ENCODE data around the gene LIN37. TPM values are rescaled to one million over a fixed set of nuclear protein-coding genes. Genes with fewer than 3 reads are reported as not detected.
A peak's percentile ranks its signal among the peaks of the same experiment; 100 is the strongest.

The LIN37 gene, protein sequence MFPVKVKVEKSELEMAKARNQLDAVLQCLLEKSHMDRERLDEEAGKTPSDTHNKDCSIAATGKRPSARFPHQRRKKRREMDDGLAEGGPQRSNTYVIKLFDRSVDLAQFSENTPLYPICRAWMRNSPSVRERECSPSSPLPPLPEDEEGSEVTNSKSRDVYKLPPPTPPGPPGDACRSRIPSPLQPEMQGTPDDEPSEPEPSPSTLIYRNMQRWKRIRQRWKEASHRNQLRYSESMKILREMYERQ
- polyA plus RNA-seq (ENCODE audit: insufficient read length in 3 of 3) = 10 to 100 TPM; 11.3 to 11.7 (median 11.6) TPM

DNA sequence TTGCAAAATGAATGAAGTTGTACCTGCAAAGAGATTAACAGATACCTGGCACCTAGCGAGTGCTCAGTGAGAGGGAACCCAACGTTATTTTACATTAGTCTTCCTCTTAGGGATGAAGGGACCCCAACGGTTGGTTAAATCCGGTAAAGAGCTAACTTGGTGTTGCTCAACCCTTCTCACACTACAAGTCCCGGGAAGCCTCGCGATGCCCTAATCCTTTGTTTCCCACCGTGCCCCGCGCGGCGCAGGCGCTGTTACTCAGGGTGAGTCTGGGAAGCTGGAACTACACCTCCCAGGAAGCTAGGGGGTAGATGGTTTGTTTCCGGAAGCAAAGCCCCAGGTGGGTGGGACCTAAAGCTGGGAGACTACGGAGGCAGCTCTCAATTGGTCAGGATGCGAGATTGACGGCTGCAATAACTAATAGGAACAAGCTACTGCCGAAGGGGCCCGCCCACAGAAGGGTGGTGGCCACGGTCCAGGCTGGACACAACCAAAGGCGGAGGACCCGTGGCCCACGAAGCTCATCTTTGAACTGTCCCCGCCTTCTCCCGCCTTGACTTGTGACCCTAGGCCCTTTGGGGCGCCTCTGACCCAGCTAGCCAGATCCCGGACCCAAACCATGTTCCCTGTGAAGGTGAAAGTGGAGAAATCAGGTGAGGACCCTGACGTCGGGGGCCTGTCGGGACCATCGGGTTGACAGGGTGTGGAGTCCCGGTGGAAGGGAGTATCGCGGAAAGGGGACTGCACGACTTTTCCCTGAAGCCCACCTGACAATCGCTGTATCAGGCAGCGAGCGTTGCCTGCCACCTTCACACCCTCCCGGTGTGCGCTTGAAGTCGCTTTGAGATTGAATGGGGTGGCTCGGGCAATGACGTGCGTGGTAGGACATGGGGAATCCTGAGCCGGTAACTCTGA, at the start of gene LIN37:
Gene LIN37 (plus strand): TSS at position 471 of the 915 bp plus-strand sequence. CDS start 149 bp downstream, at position 620.
- peak; percentile 98 to 99 (median 99) for DNase-seq (ENCODE audit: low read depth in 3 of 3, low spot score in 2 of 3)

GRCh38 chr19:35702223-35703012, 46.0 kb upstream of the LIN37 start:
- peak; percentile 81 to 95 (median 84) for DNase-seq (ENCODE audit: low read depth in 3 of 3, low spot score in 2 of 3)

- no peak for DNase-seq (ENCODE audit: low read depth in 3 of 3, low spot score in 2 of 3)
Observed at GRCh38 chr19:35703343-35703742, 45.0 kb upstream of the LIN37 start.

DNA sequence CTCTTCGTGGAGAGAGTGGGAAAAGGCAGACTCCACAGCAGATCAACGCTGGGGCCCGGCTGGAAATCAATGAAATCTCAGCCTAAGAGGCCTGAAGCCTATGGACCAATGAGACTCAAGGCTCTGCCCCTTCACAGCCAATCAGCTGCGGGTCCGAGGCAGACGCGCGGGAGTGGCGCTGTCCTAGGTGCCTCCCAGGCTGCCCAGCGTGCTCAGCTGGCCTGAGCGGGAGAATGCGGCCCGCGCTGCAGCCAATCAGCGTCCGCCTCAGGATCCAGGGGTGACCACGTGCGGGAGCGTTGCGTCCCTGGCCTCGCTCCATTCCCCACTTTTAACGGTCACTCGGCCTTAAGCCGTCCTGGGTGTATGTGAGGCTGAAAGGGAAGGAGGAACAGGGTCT, 44.2 kb upstream of the LIN37 start, which contains the start of gene ZBTB32:
Gene ZBTB32 (plus strand): TSS at position 341 of the 400 bp plus-strand sequence. CDS start 10,069 bp downstream, outside the sequence.
- no peak for DNase-seq (ENCODE audit: low read depth in 3 of 3, low spot score in 2 of 3)

DNA sequence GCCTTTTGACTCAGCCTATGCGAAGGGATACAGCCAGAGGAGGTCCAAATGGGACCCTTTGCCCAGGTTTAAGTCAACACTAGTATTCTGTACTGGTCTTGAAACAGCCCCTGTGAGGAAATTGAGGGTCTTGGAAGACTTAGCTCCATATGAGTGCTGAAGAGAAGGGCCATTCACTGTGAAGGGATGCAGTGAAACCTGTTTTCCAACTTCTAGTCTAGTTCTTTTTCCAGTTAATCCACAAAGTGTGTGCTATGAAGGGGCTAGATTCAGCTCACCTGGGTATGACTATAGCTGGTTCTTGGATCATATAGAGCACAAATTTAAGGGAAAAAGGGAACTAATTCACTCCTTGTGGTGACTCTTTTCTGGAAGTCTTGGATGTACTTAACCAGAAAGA, 40.0 kb upstream of the LIN37 start:
- DNase-seq (ENCODE audit: low read depth in 3 of 3, low spot score in 2 of 3) = no peak

GRCh38 chr19:35710784-35711723, 37.3 kb upstream of the LIN37 start:
- DNase-seq (ENCODE audit: low read depth in 3 of 3, low spot score in 2 of 3) = no peak

DNA sequence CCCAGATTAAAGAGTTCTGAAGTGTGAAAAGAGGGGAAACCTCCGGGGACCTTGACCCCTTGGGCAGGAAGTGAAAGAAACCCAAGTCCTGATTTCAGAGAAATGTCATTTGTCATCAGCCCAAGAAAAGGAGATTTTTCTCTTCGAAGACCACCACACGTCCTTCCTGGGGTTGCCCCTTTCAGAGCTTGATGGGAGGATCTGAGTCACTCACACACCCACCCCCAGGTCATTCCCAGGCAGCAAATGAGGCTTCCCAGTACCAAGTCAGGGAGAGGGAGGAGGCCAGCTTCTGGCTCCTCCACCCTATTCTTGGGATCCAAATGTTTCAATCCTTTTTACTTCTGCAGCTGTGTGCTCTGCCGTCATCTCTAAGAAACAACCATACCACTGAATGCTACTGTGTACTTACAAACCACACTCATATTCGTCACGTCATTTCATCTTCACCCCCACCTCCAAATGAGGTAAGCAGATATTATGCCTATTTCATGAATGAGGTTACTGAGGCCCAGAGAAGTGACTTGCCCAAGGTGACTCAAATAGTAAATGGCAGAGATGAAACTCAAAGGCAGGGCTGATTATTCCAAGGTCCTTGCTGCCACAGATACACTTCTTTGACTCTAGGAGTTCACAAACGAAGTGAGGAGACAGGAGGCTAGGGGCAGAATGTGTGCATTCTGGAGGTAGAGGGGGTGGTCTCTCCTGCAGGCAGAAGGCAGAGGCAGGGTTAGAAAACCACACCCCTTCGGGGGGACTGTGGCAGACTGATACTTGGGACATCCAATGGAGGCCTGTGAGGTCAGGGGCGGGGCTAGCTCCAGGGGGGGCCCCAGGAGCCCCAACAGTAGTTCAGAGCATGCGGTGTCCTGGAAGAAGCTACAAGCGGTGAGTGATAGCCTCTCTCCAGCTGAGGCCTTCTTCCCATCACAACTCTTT, 35.5 kb upstream of the LIN37 start:
- no peak for DNase-seq (ENCODE audit: low read depth in 3 of 3, low spot score in 2 of 3)

GRCh38 chr19:35713506-35713850, 34.9 kb upstream of the LIN37 start:
- DNase-seq (ENCODE audit: low read depth in 3 of 3, low spot score in 2 of 3) = no peak

DNA sequence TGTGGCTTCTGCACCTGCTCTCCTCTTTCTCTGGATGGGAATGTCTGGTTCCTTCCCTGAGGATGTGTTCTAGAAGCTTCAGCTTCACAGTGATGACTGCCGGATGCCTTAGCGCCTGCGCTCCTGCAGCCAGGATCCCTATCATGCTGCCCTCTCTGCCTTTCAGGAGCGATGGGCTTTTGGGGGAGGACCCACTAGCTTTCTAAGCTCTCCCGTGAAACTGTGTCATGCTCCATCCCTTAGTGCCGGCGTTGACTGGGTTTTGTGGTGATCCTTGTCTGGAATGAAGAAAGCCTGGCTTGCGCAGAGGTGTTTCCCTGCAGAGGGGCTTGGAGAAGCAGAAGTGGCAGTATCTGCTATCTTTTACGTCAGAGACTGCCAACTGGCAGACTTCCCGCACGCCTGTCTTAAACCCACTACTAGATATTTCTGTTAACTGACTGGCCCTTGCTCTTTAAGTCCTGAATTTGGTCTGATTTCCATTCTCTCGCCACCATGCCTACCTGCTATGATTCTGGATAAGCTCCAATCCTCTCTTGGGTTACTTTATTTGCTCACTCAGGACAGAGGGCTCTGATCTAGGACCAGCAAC, 34.4 kb upstream of the LIN37 start:
- DNase-seq (ENCODE audit: low read depth in 3 of 3, low spot score in 2 of 3) = no peak

DNA sequence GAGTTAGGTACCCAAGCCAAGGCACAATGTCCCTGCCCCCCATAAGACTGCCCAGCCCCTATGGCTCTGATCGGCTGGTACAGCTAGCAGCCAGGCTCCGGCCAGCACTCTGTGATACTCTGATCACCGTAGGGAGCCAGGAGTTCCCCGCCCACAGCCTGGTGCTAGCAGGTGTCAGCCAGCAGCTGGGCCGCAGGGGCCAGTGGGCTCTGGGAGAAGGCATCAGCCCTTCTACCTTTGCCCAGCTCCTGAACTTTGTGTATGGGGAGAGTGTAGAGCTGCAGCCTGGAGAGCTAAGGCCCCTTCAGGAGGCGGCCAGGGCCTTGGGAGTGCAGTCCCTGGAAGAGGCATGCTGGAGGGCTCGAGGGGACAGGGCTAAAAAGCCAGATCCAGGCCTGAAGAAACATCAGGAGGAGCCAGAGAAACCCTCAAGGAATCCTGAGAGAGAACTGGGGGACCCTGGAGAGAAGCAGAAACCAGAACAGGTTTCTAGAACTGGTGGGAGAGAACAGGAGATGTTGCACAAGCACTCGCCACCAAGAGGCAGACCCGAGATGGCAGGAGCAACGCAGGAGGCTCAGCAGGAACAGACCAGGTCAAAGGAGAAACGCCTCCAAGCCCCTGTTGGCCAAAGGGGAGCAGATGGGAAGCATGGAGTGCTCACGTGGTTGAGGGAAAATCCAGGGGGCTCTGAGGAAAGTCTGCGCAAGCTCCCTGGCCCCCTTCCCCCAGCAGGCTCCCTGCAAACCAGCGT, 33.6 kb upstream of the LIN37 start:
- DNase-seq (ENCODE audit: low read depth in 3 of 3, low spot score in 2 of 3) = no peak

DNA sequence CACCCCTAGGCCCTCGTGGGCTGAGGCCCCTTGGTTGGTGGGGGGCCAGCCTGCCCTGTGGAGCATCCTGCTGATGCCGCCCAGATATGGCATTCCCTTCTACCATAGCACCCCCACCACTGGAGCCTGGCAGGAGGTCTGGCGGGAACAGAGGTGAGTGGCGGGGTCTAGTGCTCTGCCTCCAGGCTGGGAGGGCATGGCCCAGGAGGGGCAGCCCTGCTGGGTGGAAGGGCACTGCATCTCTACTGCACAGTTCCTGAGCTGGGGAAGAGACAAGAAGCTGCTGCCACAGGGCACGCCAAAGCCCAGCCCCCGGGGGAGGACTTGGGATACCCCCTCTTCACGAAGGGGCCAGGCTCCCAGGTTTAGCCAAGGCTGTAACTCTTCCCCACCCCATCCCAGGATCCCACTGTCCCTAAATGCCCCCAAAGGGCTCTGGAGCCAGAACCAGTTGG, 33.0 kb upstream of the LIN37 start:
- no peak for DNase-seq (ENCODE audit: low read depth in 3 of 3, low spot score in 2 of 3)

DNA sequence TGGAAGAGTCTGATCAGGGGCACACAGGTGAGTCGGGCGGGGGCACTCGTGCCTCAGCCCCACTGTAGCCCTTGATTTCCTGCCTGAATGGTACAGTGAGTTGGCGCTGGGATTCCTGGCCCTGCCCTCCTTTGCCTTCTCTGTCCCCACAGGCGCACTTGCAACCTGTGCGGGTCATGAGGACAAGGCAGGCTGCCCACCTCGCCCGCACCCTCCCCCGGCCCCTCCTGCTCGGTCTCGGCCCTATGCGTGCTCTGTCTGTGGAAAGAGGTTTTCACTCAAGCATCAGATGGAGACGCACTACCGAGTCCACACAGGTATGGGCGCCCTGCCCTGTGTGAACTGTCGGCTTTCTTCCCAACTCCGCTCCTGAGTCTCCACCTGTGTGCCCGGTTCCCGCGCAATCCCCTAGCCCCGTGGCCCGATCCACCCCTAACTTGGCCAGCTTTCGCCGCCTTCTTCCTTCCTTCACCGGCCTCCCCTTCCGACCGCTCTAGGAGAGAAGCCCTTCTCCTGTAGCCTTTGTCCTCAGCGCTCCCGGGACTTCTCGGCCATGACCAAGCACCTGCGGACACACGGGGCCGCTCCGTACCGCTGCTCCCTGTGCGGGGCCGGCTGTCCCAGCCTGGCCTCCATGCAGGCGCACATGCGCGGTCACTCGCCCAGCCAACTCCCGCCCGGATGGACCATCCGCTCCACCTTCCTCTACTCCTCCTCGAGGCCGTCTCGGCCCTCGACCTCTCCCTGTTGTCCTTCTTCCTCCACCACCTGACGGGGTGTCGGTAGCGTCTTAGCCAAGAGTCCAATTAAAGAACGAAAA, 32.2 kb upstream of the LIN37 start:
- DNase-seq (ENCODE audit: low read depth in 3 of 3, low spot score in 2 of 3) = no peak

DNA sequence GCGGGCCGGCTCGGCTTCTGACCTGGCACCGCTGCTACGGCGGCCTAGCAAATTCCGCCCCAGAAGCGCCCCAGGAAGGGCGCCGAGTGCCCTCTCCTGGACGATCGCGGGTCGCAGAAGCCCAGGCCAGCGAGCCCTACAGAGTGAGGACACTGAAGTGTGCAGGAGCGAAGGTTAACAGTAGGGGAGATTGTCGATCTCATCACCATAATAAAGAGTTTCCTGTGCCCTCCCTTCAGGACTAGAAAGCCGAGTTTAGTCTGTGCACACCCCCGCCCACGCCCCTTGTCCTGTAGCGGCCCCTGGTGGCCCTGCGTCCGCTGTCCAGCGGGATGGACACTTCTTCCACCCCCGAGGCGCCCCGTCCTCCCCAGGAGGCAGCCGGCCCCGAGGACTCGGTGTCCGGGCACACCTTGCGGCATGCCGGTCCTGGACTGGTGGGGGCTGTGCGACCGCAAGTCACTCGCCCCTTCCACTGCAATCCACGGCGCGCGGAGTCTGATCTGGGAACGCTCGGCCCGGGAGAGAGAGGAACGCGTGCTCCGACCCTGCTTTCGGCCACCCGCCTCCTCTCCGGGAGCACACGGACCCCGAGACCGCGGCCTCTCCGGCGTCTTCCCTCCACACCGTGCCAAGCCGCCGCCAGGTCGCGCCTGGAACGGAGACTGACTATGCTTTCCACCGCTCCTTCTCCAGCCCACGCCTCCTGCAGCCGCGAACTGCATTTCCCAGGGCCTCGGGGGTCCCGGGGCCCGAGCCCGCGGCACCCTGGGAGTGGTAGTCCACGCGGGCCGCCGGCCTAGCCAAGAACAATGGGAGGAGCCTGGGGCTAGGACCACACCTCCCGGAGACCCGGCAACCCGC, 31.3 kb upstream of the LIN37 start:
- DNase-seq (ENCODE audit: low read depth in 3 of 3, low spot score in 2 of 3) = peak; percentile 79 to 85 (median 79)

DNA sequence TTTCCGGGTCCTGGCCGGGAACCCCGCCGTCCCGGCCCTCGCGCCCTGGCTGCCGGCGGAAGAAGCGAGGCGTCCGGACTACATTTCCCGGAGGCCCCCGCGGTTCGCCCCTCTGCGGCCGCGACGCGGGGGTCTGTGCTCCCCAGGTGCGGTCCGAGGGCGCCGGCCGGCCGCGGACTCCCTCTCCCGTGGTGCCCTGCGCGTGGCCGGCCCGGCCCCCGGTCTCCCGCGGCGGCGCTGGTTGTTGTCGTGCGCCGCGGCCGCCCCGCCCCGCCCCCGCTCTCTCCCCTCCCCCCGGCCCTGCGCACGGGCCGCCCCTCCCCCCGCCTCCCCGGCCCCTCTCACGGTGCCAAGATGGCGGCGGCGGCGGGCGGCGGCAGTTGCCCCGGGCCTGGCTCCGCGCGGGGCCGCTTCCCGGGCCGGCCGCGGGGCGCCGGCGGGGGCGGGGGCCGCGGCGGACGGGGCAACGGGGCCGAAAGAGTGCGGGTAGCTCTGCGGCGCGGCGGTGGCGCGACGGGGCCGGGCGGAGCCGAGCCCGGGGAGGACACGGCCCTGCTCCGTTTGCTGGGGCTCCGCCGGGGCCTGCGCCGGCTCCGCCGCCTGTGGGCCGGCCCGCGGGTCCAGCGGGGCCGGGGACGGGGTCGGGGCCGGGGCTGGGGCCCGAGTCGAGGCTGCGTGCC, 30.6 kb upstream of the LIN37 start, which contains the start of gene KMT2B:
Gene KMT2B (plus strand): TSS at position 339 of the 680 bp plus-strand sequence. CDS start 16 bp downstream, at position 355.
- DNase-seq (ENCODE audit: low read depth in 3 of 3, low spot score in 2 of 3) = peak in 1 of 3 donors; percentile 90

Measured in right renal cortex interstitium (tissue), 3 donors.